Subcutaneous abdominal adipose tissue (tissue), 5 donors: ENCODE data around the gene LGALS3BP.
"Not testable (repeated sequence)": the region's sequence is repeated elsewhere in the genome, so short reads cannot be mapped to it uniquely, and the experiment has no call there.

ENCODE experiments used
- H3K27ac ChIP-seq: one replicate; pipeline ENCODE4 v1.7.0; 2013; ENCODE audit warnings: low read depth, mild to moderate bottlenecking, inconsistent platforms, low read length, moderate library complexity
- H3K27me3 ChIP-seq, 5 donors: one replicate each; pipeline ENCODE4 v1.7.0; 2013; ENCODE audit warnings: low read length in 5 of 5, inconsistent platforms in 1 of 5; ENCODE audit not compliant: control insufficient read depth in 5 of 5, insufficient read depth in 4 of 5
- H3K36me3 ChIP-seq, 5 donors: one replicate each; pipeline ENCODE4 v1.7.0; 2013; ENCODE audit warnings: low read length in 5 of 5; ENCODE audit not compliant: control insufficient read depth in 5 of 5, insufficient read depth in 5 of 5
- H3K4me1 ChIP-seq, 5 donors: one replicate each; pipeline ENCODE4 v1.7.0; 2013; ENCODE audit warnings: low read length in 5 of 5, mild to moderate bottlenecking in 3 of 5, moderate library complexity in 1 of 5; ENCODE audit not compliant: control insufficient read depth in 5 of 5, insufficient read depth in 5 of 5
- H3K4me3 ChIP-seq, 5 donors: one replicate each; pipeline ENCODE4 v1.7.0; 2013; ENCODE audit warnings: low read length in 5 of 5, low read depth in 1 of 5
- H3K9ac ChIP-seq, 5 donors: one replicate each; pipeline ENCODE4 v1.7.0; 2013; ENCODE audit warnings: low read length in 5 of 5, mild to moderate bottlenecking in 4 of 5, moderate library complexity in 3 of 5
- H3K9me3 ChIP-seq, 5 donors: one replicate each; pipeline ENCODE4 v1.7.0; 2013; ENCODE audit warnings: low read length in 5 of 5; ENCODE audit not compliant: control insufficient read depth in 5 of 5
- donor health status: healthy.
- donor health status: healthy.
- donor health status: healthy.
- donor health status: healthy.
- donor health status: healthy.

LGALS3BP gene

GRCh38 chr17:78963378-78963777, 16.3 kb downstream of the LGALS3BP start:
- Histone ChIP-seq H3K9me3 (no peaks in the 10 kb centered on the region), H3K4me3 (no peak overlapping the region), H3K27ac (no peak overlapping the region), H3K4me1 (peaks cover 0 to 13% (median 11%) of the 10 kb centered on the region in 5 donors), H3K27me3 (no peaks in the 10 kb centered on the region), H3K36me3 (peaks cover 0 to 14% (median 10%) of the 10 kb centered on the region in 5 donors), H3K9ac (no peak overlapping the region)

- not testable (repeated sequence) for H3K27ac ChIP-seq
These were observed 16.8 kb downstream of the LGALS3BP start for GRCh38 chr17:78962984-78963348.

GRCh38 chr17:78962345-78962983, 17.3 kb downstream of the LGALS3BP start:
- no peak overlapping the region for H3K27ac ChIP-seq
- H3K9me3 ChIP-seq: no peaks in the 10 kb centered on the region
- H3K27me3 ChIP-seq: no peaks in the 10 kb centered on the region
- no peak overlapping the region for H3K4me3 ChIP-seq
- H3K4me1 ChIP-seq: peaks cover 0 to 13% (median 11%) of the 10 kb centered on the region in 5 donors
- H3K9ac ChIP-seq: no peak overlapping the region
- H3K36me3 ChIP-seq: peaks cover 0 to 10% (median 4%) of the 10 kb centered on the region in 5 donors

More at GRCh38 chr17:78962984-78963348, 16.8 kb downstream of the LGALS3BP start:
- not testable (repeated sequence) for H3K9me3 ChIP-seq, H3K27me3 ChIP-seq, H3K9ac ChIP-seq, H3K4me3 ChIP-seq
- Histone ChIP-seq H3K4me1 (peaks cover 0 to 13% (median 11%) of the 10 kb centered on the region in 5 donors), H3K36me3 (peaks cover 0 to 12% (median 8%) of the 10 kb centered on the region in 5 donors)

- Histone ChIP-seq H3K27ac (no peak overlapping the region), H3K27me3 (no peaks in the 10 kb centered on the region), H3K9me3 (no peaks in the 10 kb centered on the region), H3K36me3 (peaks cover 0 to 3% (median 1%) of the 10 kb centered on the region in 5 donors), H3K9ac (no peak overlapping the region), H3K4me1 (peaks cover 0 to 13% (median 11%) of the 10 kb centered on the region in 5 donors), H3K4me3 (no peak overlapping the region)
These were observed 18.2 kb downstream of the LGALS3BP start for GRCh38 chr17:78961571-78961970.

- Histone ChIP-seq H3K9ac (no peak overlapping the region), H3K4me1 (peaks cover 0 to 13% (median 11%) of the 10 kb centered on the region in 5 donors), H3K9me3 (no peaks in the 10 kb centered on the region), H3K27me3 (no peaks in the 10 kb centered on the region), H3K27ac (no peak overlapping the region), H3K36me3 (no peaks in the 10 kb centered on the region), H3K4me3 (no peak overlapping the region)
These were observed 18.8 kb downstream of the LGALS3BP start for GRCh38 chr17:78960928-78961327.

GRCh38 chr17:78959803-78960202, 19.9 kb downstream of the LGALS3BP start:
- Histone ChIP-seq H3K9ac (no peak overlapping the region), H3K4me1 (peaks cover 0 to 13% (median 11%) of the 10 kb centered on the region in 5 donors), H3K27ac (no peak overlapping the region), H3K4me3 (no peak overlapping the region), H3K9me3 (no peaks in the 10 kb centered on the region), H3K36me3 (no peaks in the 10 kb centered on the region), H3K27me3 (peaks cover 0 to 3% (median 0%) of the 10 kb centered on the region in 5 donors)

- Histone ChIP-seq H3K27ac (no peak overlapping the region), H3K4me1 (peaks cover 0 to 13% (median 11%) of the 10 kb centered on the region in 5 donors), H3K9me3 (no peaks in the 10 kb centered on the region), H3K36me3 (no peaks in the 10 kb centered on the region), H3K9ac (no peak overlapping the region), H3K27me3 (peaks cover 0 to 6% (median 0%) of the 10 kb centered on the region in 5 donors), H3K4me3 (no peak overlapping the region)
These were observed 21.0 kb downstream of the LGALS3BP start for GRCh38 chr17:78958641-78959127.

- H3K9me3 ChIP-seq: no peaks in the 10 kb centered on the region
- H3K4me3 ChIP-seq: no peak overlapping the region
- peaks cover 0 to 6% (median 0%) of the 10 kb centered on the region in 5 donors for H3K27me3 ChIP-seq
- peaks cover 0 to 22% (median 12%) of the 10 kb centered on the region in 5 donors for H3K4me1 ChIP-seq
- no peak overlapping the region for H3K9ac ChIP-seq
- H3K36me3 ChIP-seq: no peaks in the 10 kb centered on the region
- no peak overlapping the region for H3K27ac ChIP-seq
These were observed 22.6 kb downstream of the LGALS3BP start for GRCh38 chr17:78957128-78957527.

GRCh38 chr17:78956254-78956653, 23.5 kb downstream of the LGALS3BP start:
- Histone ChIP-seq H3K27ac (no peak overlapping the region), H3K4me1 (peaks cover 3 to 28% (median 12%) of the 10 kb centered on the region in 5 donors), H3K27me3 (peaks cover 0 to 6% (median 0%) of the 10 kb centered on the region in 5 donors)

GRCh38 chr17:78954684-78955083, 25.0 kb downstream of the LGALS3BP start:
- Histone ChIP-seq H3K9ac (no peak overlapping the region), H3K36me3 (no peaks in the 10 kb centered on the region), H3K4me3 (no peak overlapping the region), H3K27ac (no peak overlapping the region), H3K9me3 (peaks cover 3 to 19% (median 18%) of the 10 kb centered on the region in 5 donors), H3K4me1 (peaks cover 3 to 22% (median 10%) of the 10 kb centered on the region in 5 donors), H3K27me3 (peaks cover 0 to 6% (median 0%) of the 10 kb centered on the region in 5 donors)

More at GRCh38 chr17:78956254-78956653, 23.5 kb downstream of the LGALS3BP start:
- H3K9me3 ChIP-seq: peaks cover 0 to 4% (median 3%) of the 10 kb centered on the region in 5 donors
- H3K4me3 ChIP-seq: no peak overlapping the region
- H3K36me3 ChIP-seq: no peaks in the 10 kb centered on the region
- H3K9ac ChIP-seq: no peak overlapping the region
